ENCODE results near the gene SYT11. TPM values are rescaled to one million over a fixed set of nuclear protein-coding genes. Genes with fewer than 3 reads are reported as not detected.

SYT11 gene
- total and polyA plus RNA-seq, 9 of the 15 experiments (the other 6 are each of a cell fraction or from before 2014, with no cell fraction given) = 0.05 to 0.18 (median 0.11) TPM

- Histone ChIP-seq H3K36me3 (ENCODE audit: control insufficient read depth, insufficient read depth, low read length) (peaks cover 72% of the 10 kb centered on the region), H3K4me1 (replicated peaks in 1 of 2; ENCODE audit: control insufficient read depth in 2 of 2, insufficient read depth in 2 of 2, low read length in 2 of 2) (peaks cover 3 to 7% of the 10 kb centered on the region in 2 experiments; a peak in 2 of 5 replicates), H3K27me3 (ENCODE audit: control insufficient read depth in 2 of 2, insufficient read depth in 2 of 2, low read length in 2 of 2) (no peaks in the 10 kb centered on the region), H3K9me1 (ENCODE audit: control insufficient read depth, insufficient read depth, low read length) (no peaks in the 10 kb centered on the region), H3K4me3 (peak overlapping the region; percentile 48), H3K27ac (ENCODE audit: extremely low read depth, low read depth, low read length) (peak overlapping the region; percentile 73), H3K79me2 (ENCODE audit: control insufficient read depth, insufficient read depth, low read length) (peaks cover 22% of the 10 kb centered on the region), H3K9ac (ENCODE audit: insufficient read depth in 1 of 2, low read depth in 2 of 2, low read length in 2 of 2) (peak overlapping the region in 1 of 2 experiments; percentile 75; a peak in 2 of 4 replicates), H2AFZ (ENCODE audit: low read depth, low read length) (no peak overlapping the region), H3K4me2 (ENCODE audit: insufficient read depth, low read length) (peak overlapping the region; percentile 85), H4K20me1 (replicated peaks; ENCODE audit: control insufficient read depth, insufficient read depth, low read length) (no peaks in the 10 kb centered on the region), H3K9me3 (replicated peaks; ENCODE audit: control insufficient read depth, insufficient read depth, low read depth, low read length) (no peaks in the 10 kb centered on the region)
- ATAC-seq (peak; percentile 35), DNase-seq (ENCODE audit: extremely low read depth in 1 of 4, low spot score in 3 of 4) (peak in 1 of 4 experiments; percentile 68), FAIRE-seq (peak; percentile 89)
- in situ Hi-C loops (cut with MboI) (no loop called here), intact Hi-C loops (cut with micrococcal nuclease) (loop anchor here (2.0 to 5.0 kb wide), 2 partner anchors 53 to 78 kb away; partner anchors contain the start of gene GON4L)
- ChIA-PET POLR2A (interaction anchor here (0.6 to 5.7 kb wide), 7 partner anchors 10 to 198 kb away, joined by 3 to 36 read pairs (median 4); no protein-coding TSS in a partner anchor), CTCF (ENCODE audit: low intra/inter-chr PET ratio) (interaction anchor here (0.6 kb wide), 1 partner anchor 15 kb away, joined by 3 read pairs; no protein-coding TSS in a partner anchor)
- BruUV-seq (replicated peaks) = no TSS peak
- TF ChIP-seq ZNF316 (IDR thresholded peaks at IDR 0.05) (peak; percentile 86), C11orf30 (IDR thresholded peaks at IDR 0.05; ENCODE audit: low read depth) (peak; percentile 87), ZFP30 (CRISPR knock-in tag; IDR thresholded peaks at IDR 0.05; ENCODE audit: borderline replicate concordance) (no peak), FOSL1 (tag; conservative IDR thresholded peaks at IDR 0.05) (0 out of 2 replicates have a peak, but pooled peaks have one; percentile 3), FOXK2 (conservative IDR thresholded peaks at IDR 0.05 in 1 of 2, IDR thresholded peaks at IDR 0.05 in 1 of 2; ENCODE audit: low read depth in 2 of 2) (peak; percentile 25 to 29; a peak in 2 of 4 replicates), SRF (CRISPR knock-in tag; IDR thresholded peaks at IDR 0.05) (peak in 1 of 2 experiments; percentile 17; a peak in 1 of 4 replicates), ZNF436 (CRISPR knock-in tag; IDR thresholded peaks at IDR 0.05) (no peak), MAFG (tag; conservative IDR thresholded peaks at IDR 0.05) (peak; percentile 73), MAFK (IDR thresholded peaks at IDR 0.05; ENCODE audit: low read length) (peak; percentile 80), PTBP1 (IDR thresholded peaks at IDR 0.05; ENCODE audit: low read depth, low read length) (no peak), HDAC6 (IDR thresholded peaks at IDR 0.05; ENCODE audit: low read depth, low read length) (no peak), MAFF (IDR thresholded peaks at IDR 0.05; ENCODE audit: low read length) (peak; percentile 61; the same call in 1 of the 2 replicates), KDM4B (IDR thresholded peaks at IDR 0.05; ENCODE audit: borderline replicate concordance in 2 of 2, low read depth in 1 of 2) (no peak), HIVEP1 (CRISPR knock-in tag; IDR thresholded peaks at IDR 0.05) (no peak), TFAM (CRISPR knock-in tag; conservative IDR thresholded peaks at IDR 0.05) (no peak), NFE2L1 (tag; IDR thresholded peaks at IDR 0.05; ENCODE audit: borderline replicate concordance, low read depth) (0 out of 2 replicates have a peak, but pooled peaks have one; percentile 28), NFE2 (IDR thresholded peaks at IDR 0.05; ENCODE audit: low read depth) (peak; percentile 90)
- TF ChIP-seq, protein P1, sequence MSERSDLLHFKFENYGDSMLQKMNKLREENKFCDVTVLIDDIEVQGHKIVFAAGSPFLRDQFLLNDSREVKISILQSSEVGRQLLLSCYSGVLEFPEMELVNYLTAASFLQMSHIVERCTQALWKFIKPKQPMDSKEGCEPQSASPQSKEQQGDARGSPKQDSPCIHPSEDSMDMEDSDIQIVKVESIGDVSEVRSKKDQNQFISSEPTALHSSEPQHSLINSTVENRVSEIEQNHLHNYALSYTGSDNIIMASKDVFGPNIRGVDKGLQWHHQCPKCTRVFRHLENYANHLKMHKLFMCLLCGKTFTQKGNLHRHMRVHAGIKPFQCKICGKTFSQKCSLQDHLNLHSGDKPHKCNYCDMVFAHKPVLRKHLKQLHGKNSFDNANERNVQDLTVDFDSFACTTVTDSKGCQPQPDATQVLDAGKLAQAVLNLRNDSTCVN (CRISPR knock-in tag; IDR thresholded peaks at IDR 0.05) = no peak
- WGBS (ENCODE audit: insufficient coverage, low coverage, missing lambda C conversion rate) = 36% methylated on average over 4 of the region's 4 CpGs
These were observed 50.5 kb downstream of the SYT11 start for GRCh38 chr1:155909894-155910293.
